GM18867 (cell line): ENCODE results near the gene CDYL.
A peak's percentile ranks its signal among the peaks of the same experiment; 100 is the strongest.

Experiments
- ATAC-seq: cut with Tn5 transposase; IDR thresholded peaks from one replicate; pipeline ENCODE4 v1.9.1; 2021; ENCODE audit warnings: mild to moderate bottlenecking, moderate library complexity; ENCODE audit not compliant: unreplicated experiment

CDYL gene

DNA sequence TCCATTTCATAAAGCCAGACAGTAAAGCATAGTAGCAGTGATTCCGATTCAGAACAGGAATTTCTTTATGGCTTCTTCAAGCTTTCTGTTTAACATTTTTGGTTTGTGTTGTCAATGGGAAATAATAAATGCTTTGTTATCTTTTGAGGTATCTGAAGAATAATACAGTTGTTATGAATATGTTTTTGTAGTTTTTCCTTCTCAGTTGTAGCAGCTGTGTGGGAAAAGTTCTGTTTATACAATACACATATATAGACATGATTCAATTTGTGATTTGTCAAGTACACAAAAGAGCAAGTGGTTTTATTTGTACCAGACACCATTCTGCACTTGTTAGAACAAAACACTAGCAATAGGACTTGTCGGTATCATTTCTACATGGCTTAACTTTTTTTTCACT lies 96.6 kb downstream of the CDYL start:
- no peak for ATAC-seq

DNA sequence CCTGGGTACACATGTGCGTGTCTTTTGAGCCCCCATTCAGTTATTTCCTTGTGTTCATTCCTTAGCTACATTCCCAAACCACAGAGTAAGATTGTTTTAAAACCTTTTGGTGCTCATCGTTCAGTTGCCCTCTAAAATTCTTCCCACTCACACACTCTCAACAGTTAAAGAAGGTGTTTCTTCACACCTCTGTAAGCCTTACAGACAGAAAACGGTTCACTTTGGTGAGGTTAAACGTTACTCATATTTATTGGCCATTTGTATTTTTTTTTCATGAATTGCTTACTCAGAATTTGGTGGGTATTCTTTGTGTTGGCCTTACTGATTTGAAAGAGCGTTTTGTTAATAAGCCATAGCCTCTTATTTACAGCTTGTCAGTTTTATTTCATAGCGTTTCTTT lies 97.7 kb downstream of the CDYL start:
- no peak for ATAC-seq

DNA sequence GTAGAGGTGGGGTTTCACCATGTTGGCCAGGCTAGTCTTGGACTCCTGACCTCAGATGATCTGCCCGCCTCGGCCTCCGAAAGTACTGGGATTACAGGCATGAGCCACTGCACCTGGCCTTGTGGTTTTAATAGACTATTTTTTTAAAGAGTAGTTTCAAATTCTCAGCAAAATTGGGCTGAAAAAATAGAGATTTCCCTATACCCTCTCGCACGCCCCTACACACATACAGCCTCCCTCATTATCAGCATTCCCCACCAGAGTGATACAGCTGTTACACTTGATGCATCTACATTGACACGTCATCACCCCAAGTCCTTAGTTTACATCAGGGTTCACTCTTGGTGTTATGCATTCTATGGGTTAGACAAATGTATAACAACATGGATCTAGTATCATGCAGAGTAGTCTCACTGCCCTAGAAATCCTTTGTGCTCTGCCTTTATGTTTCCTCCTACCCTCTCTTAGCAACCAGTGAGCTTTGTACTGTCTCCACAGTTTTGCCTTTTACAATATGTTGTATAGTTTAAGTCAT lies 103.6 kb downstream of the CDYL start:
- no peak for ATAC-seq

DNA sequence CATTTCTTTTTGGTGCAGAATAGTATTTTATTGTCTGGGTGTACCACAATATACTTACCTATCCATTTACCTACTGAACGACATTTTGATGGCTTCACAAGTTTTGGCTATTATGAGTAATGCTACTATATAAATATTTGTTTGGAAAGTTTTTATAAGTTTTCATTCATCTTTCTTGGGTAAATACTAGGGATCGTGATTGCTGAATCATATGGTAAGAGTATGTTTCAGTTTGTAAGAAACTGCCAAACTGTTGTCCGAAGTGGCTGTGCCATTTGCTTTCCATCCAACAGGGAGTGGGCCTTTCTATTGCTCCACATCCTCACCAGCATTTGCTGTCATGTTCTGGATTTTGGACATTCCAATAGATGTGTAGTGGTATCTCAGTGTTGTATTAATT lies 104.2 kb downstream of the CDYL start:
- no peak for ATAC-seq

DNA sequence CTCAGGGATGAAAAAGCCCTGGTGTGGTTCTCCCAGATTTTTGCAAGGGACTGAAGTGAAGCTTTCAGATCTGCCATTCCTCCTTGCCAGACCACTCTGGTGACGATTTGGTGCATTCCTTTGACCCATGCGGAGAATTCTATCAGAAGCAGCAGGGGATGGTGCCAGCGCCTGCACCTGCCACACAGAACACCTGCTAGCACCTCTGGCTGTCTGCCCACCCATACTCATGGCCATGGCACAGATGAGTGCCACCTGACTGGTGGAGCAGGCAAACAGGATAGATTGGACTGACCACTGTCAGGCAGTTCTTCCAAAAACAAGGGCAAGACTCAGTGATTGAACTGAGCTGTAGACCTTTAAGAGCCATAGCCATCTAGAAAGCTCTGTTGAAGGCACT lies 107.1 kb downstream of the CDYL start:
- no peak for ATAC-seq

DNA sequence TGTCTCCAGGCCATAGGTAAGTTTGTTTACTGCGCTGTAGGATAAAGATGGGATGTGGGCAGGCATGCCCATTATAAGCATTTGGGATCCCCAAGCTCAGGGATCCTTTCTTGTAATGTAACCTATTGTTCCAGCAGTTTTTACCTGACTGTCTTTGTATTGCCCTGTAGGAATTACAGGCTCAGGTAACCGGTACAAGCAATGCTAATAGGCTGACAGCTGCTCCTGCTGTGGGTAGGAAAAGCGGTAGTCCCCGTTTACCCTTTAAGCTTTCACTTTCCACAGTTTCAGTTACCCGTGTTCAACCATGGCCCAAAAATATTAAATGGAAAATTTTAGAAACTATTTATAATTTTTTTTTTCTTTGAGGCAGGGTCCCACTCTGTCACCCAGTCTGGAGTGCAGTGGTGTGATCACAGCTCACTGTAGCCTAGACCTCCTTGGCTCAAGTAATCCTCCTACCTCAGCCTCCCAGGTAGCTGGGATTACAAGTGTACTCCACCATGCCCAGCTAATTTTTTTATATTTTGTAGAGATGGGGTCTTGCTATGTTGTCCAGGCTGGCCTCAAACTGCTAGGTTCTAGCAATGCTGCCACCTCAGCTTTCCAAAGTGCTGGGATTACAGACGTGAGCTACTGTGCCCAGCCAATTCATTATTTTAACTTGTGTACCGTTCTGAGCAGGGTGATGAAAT lies 108.6 kb downstream of the CDYL start:
- ATAC-seq, result no peak

DNA sequence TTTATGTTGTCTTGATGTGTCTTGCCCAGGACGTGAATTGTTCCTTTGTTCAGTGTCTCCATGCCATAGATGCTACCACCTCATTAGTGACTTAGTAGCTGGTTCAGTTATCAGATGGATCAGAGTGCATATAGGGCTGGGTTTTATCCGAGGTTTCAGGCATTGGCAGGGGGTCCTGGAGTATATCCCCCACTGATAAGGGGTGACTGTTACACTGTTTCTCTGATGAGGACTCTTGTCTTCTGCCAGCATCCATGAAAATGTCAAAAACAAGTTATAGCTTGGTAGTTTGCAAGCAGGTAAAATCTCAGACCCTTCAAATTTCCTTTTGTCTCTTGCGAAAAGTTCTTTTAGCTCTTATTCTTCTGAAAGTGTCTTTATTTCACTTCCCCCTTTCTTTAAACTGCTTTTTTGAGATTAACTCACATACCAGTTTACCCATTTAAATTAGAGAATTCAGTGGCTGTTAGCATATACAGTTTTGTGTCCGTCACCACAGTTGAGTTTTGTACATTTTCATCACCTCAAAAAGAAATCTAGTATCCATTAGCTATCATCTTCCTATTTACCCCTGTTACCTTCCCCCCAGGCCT lies 109.2 kb downstream of the CDYL start:
- no peak for ATAC-seq

DNA sequence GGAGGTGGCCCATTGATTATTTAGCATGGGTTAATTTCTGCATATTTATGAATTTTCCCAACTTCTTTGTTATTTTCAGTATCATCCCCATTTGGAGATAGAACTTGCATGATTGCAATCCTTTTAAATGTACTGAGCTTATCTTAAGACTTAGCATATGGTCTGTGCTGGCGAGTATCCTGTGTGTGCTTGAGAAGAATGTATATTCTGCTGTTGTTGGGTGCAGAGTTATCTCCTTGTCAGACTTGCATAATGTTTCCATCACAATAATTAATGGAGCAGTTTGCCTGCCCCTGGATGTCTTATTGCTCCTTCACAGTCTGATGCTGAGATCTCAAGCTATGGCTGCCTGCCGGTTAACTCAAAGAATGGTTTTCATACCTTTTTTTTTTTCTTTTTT lies 112.6 kb downstream of the CDYL start:
- no peak for ATAC-seq

DNA sequence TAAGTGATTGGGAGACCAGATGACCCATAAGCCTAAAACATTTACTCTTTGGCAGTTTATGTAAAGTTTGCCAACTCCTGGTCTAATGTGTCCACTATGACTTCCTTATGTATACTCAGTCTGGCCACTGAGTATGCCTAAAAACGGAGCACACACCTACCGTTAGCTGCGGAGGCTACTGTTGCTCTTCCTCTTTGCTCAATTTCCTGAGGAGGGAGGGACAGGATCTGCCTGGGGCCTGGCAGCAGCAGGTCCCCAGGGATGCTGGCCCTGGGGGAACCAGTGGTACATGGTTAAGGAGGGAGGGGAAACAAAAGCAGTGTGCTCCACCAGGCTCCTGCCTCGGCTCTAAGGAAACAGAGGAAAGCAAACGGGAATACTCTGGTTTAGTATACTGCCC lies 113.5 kb downstream of the CDYL start:
- no peak for ATAC-seq

DNA sequence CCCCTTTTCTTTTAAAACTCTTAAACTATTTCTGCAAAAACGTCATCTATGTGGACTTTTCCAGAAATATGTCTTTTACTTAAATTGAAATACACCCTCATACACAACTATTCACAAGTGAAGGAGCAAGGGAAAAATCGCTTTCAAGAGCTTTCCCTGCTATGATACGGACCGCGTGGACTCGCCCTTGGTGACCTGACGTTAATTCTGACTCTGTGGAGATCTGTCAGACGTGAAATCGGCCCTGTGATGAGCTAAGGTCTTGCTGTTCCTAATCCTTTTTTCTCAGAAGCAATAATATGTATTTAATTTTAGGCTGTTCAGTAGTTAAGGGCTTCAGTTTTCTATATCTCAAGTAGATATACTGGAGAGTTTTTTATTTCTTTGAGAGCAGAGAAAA lies 114.0 kb downstream of the CDYL start:
- ATAC-seq, result no peak

DNA sequence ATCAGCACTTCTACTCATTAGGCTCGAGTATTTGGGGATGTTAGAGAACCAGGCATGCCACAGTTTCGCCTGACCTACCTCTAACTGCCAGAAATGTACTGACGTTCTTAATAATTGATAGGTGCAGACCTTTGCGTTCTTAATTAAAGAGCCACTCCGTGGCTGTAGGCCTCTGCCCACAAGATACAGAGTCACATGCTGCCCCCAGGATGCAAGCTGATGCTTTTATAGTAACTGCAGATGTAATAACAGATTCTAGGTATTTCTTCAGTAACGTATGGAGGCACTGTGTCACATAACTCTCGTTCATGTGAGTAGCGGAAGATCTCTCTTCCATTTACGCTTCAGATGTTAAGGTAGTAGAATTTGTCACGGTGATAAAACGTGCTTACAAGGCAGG lies 114.4 kb downstream of the CDYL start:
- ATAC-seq, result no peak

DNA sequence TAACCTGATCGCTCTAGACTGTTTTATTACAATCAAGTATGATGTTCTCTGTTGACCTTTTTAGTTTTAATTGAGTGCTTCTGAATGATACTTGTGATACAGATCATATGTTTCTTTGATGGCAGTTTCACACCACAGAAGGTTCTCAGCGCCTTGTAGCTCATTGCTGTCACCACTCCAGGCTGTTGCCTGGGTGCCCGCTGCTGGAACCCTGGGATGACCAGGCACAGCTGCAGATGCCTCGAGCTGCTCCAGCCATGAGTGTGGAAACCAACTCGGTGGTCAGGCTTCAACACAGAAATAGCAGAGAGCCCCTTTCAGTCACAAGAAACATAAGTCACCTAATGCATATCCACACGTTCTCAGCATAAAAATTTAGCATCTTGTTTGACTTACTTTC lies 114.9 kb downstream of the CDYL start:
- no peak for ATAC-seq

DNA sequence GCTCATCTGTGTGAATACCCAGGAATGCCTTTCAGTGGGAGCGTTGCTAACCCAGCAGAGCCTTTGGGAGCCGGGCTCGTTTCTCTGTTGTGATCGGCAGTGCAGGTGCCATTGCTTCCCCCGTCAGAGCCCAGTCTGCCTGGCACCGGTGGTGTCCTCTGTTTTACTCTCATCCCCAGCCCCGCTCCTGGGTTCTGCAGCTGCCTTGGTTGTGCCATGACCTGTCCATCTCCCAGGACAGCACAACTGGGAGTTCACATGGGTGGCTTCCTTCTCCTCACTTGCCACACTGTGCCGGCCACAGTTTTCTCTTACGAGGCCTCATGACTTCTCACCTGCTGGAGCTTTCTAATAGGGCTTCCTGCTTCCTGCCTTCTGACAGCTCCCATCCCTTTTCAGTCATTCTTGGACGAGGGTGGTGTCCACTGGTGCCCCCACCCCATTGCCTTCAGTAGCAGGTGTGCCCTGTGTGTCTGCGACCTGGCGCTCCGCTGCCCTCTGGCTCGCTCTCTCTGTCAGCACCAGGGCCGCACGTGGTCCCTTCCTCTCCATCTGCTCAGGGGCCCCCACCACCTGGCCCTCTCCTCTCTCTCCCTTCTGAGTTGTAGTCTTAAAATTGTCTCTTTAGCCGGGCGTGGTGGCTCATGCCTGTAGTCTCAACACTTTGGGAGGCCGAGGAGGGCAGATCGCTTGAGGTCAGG lies 116.7 kb downstream of the CDYL start:
- no peak for ATAC-seq

DNA sequence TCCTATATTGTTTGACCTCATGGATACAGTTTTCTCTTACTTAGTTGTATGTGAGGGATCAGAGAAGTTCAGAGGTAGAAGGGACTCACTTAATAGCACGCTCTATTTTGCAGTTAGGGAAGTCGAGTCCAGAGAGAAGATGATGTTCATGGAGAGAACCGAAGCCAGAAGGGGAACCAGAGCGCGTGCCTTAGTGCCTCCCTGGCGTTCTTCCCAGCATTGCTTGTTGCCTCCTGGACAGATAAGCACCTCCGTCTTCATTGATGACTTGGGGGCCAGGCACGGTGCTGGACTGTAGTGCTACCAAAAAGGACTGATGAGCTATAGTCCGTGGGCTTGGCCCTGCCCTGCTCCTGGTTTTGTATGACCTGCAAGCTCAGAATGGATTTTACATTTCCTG lies 117.8 kb downstream of the CDYL start:
- no peak for ATAC-seq

DNA sequence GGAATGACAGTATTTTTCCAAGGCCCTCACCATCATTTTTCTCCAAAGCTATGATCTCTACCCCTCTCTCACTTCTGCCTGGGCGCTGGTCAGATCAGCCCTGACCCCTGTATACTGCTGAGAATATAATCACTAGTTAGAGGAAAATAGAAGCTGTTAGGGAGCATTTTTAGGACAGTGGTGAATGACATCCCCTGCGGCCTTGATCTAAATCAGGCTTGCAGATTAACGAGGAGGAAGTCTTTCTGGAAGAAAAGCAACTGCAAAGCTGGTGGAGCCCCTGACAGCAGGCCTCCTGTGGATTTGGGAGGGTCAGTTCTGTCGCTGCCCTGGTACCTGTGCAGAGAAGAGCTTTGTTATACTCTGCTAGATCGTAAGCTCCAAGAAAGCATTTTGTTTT lies 119.8 kb downstream of the CDYL start:
- ATAC-seq, result no peak

DNA sequence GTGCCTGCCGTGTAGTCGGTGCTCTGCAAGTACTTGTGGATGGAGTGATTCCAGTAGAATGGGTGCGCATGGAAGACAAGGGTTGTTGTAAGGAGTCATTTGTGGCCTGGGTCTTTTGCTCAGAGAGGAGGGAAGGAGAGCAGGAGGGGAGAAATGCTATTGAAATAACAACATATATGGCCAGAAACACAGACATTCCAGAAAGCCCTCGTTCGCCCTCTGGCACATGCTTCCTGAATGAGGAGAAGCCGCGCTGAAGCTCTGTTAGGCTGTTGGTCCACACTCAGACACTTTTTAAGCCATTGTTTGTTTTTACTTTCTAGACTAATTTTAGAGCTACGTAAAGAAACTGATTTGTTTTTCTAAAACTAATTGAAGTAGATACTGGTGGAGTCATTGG lies 120.2 kb downstream of the CDYL start:
- no peak for ATAC-seq

DNA sequence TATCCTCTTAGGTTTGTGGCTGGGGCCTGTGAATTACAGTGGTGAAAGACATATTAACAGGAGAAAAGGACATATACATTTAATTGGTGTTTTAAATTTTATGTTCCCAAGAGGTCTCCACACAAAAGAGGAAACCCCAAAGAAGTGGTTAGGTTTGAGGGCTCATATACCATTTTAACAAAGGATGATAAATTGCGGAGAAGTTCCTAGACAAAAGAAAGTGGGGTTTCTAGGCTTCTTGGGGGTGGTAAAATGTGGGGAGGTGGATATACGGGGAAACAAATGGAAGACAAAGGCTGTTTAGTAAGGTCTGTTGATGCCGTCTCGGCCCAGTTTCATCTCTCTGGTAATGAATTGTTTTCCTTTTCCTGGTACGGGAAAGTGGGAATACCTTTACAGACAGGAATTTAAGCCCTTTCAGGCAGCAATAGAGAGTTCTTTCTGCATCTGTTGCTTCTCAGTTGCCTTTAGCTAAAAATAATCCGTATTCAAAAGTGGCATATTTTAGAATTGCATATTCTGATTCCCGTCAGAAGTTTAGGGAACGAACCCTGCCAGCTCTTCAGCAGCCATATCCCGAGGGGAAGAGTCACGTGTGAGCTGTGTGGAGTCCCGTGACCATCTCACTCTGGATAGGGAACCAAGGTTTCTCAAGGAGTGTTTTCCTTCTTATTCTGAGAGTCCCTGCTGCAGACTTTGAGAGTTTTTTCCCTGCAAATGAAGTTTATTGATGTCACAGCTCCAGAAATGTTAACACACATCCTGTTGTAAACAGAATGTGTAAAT lies 123.2 kb downstream of the CDYL start:
- no peak for ATAC-seq

DNA sequence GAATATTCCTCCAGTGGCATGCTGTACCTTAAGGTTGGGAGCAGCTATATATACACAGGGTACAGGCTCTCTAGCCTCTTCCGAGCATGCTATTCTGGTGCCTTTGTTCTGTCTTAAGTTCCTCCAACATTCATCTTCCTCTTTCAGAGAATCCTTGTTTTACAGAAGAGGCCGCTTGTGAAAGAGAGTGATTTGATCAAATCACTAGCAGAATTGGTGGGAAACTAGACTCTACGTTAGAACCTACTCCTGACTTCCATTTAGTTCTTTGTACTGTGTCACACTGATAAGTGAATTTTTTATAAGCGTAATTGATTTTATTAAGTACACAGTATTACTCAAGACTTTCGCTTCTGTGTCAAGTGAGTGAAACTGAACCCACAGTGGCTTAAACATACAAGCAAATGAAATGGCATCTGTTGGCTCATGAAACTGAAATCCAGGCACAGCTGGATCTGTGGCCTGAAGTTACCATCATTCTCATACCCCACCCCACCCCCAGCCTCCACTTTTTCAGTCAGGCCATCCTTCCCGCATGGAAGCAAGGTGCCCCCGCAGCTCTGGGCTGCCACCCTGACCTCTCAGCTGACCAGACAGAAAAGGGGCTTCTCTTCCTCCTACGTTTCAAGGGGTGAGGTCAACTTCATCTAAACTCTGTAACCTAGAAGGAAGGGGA lies 125.3 kb downstream of the CDYL start:
- ATAC-seq, result peak; percentile 86

DNA sequence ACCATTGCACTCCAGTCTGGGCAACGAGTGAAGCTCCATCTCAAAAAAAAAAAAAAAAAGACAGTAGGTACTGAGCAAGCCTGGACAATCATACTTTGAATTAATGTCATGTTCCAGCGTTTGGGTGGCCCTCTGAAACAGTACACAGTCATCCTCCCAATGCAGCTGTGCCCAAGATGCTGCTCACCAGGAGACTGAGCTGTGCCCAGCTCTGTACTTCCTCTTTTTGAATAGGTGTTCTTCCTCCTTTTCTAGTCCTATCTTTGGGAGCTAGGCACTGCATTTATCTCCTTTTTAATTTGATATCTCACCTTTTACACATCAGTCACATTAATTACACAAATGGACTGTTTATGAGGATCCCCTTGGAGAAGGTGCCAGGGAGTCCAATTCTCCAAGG lies 126.2 kb downstream of the CDYL start:
- no peak for ATAC-seq

DNA sequence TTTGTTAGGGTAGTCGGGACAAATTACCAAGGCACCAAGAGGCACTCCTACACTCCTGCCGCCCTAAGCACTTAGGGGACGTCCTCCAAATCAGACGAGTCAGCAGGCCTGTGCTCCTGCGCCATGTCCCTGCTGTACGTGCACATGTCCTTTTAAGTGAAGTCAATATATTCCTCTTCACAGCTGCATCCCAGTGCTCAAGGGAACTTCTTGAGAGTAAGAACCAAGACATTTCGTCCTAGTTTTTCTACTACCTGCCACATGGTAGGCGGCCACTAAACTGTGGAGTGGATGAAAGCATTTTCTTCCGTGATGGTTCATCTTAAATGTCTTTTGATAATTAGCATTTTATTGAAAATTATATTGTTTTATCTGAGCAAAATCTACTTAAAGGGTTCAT lies 126.9 kb downstream of the CDYL start:
- no peak for ATAC-seq
